ENCODE data around the gene FOXN3.

Gene FOXN3

GRCh38 chr14:89247457-89248122 lies 169.4 kb downstream of the FOXN3 start:
- DNase-seq = no peak

GRCh38 chr14:89246290-89246689 lies 170.7 kb downstream of the FOXN3 start:
- DNase-seq = no peak

- DNase-seq = no peak
Observed at GRCh38 chr14:89245802-89246201, 171.2 kb downstream of the FOXN3 start.

- no peak for DNase-seq
Observed at GRCh38 chr14:89244720-89245119, 172.3 kb downstream of the FOXN3 start.

- no peak for DNase-seq
Observed at GRCh38 chr14:89243741-89244140, 173.3 kb downstream of the FOXN3 start.

- no peak for DNase-seq
Observed at GRCh38 chr14:89243286-89243685, 173.7 kb downstream of the FOXN3 start.

GRCh38 chr14:89242652-89243279 lies 174.3 kb downstream of the FOXN3 start:
- DNase-seq = no peak

- no peak for DNase-seq
Observed at GRCh38 chr14:89241934-89242651, 174.9 kb downstream of the FOXN3 start.

- no peak for DNase-seq
Observed at GRCh38 chr14:89241257-89241656, 175.8 kb downstream of the FOXN3 start.

- peak; percentile 59 for DNase-seq
Observed at GRCh38 chr14:89240414-89240813, 176.6 kb downstream of the FOXN3 start.

- no peak for DNase-seq
Observed at GRCh38 chr14:89239023-89239422, 178.0 kb downstream of the FOXN3 start.

GRCh38 chr14:89237921-89238529 lies 179.0 kb downstream of the FOXN3 start:
- DNase-seq = no peak

GRCh38 chr14:89236851-89237250 lies 180.2 kb downstream of the FOXN3 start:
- no peak for DNase-seq

GRCh38 chr14:89233184-89233583 lies 183.8 kb downstream of the FOXN3 start:
- DNase-seq = no peak

GRCh38 chr14:89232265-89233070 lies 184.6 kb downstream of the FOXN3 start:
- no peak for DNase-seq

- no peak for DNase-seq
Observed at GRCh38 chr14:89231426-89232113, 185.5 kb downstream of the FOXN3 start.

- no peak for DNase-seq
Observed at GRCh38 chr14:89228921-89229639, 188.0 kb downstream of the FOXN3 start.

- no peak for DNase-seq
Observed at GRCh38 chr14:89227496-89227836, 189.6 kb downstream of the FOXN3 start.

GRCh38 chr14:89226801-89227495 lies 190.1 kb downstream of the FOXN3 start:
- DNase-seq = no peak

GRCh38 chr14:89225607-89226006 lies 191.4 kb downstream of the FOXN3 start:
- DNase-seq = no peak
